Body of pancreas (tissue), 4 donors: ENCODE results near the gene UBXN10.

Source experiments
- POLR2A ChIP-seq, 3 donors: fragments of 450-650 bp; IDR thresholded peaks; one replicate each; pipeline ENCODE4 v1.6.1; 2016; ENCODE audit warnings: antibody characterized with exemption in 3 of 3, mild to moderate bottlenecking in 2 of 3
- TF ChIP-seq, protein P1 (sequence below), 7 experiments: fragments of 450-650 bp in 4 of 7; fragments of 200-600 bp in 3 of 7; sonication (generic) in 3 of 7; IDR thresholded peaks; one replicate each; pipeline ENCODE4 v1.5.1; 2016 to 2019; ENCODE audit warnings: antibody characterized with exemption in 7 of 7

DNA sequence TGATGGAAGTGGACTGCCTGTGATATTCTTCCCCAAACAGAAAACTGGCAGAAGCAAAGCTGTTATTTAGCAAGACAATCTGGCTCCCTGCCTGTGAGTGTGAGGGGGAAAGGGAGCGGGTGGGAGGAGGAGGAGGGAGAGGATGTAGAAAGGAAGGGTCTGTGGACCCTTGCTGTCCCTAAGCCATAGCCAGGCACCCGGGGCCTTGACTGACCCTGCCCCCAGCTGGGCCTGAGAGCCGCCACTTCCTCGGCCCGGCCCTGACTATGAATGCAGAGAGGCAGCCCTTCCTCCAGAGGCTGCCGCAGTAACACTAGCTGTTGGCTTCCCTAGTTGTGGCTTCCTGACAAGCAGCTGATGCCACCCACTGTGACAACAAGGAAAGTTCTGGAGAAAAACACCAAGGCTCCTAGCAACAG, 32.9 kb upstream of the UBXN10 start:
- no peak for TF ChIP-seq POLR2A (IDR thresholded peaks at IDR 0.05)
- TF ChIP-seq, protein P1, sequence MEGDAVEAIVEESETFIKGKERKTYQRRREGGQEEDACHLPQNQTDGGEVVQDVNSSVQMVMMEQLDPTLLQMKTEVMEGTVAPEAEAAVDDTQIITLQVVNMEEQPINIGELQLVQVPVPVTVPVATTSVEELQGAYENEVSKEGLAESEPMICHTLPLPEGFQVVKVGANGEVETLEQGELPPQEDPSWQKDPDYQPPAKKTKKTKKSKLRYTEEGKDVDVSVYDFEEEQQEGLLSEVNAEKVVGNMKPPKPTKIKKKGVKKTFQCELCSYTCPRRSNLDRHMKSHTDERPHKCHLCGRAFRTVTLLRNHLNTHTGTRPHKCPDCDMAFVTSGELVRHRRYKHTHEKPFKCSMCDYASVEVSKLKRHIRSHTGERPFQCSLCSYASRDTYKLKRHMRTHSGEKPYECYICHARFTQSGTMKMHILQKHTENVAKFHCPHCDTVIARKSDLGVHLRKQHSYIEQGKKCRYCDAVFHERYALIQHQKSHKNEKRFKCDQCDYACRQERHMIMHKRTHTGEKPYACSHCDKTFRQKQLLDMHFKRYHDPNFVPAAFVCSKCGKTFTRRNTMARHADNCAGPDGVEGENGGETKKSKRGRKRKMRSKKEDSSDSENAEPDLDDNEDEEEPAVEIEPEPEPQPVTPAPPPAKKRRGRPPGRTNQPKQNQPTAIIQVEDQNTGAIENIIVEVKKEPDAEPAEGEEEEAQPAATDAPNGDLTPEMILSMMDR (IDR thresholded peaks at IDR 0.05) = no peak
